Measurements from ENCODE around the gene GPATCH8.

Gene GPATCH8

GRCh38 chr17:44351961-44352827, 151.0 kb downstream of the GPATCH8 start:
- DNase-seq = no peak

GRCh38 chr17:44351464-44351863, 151.7 kb downstream of the GPATCH8 start:
- no peak for DNase-seq

GRCh38 chr17:44350733-44351226, 152.4 kb downstream of the GPATCH8 start:
- DNase-seq = peak; percentile 68

- DNase-seq = no peak
These were observed 153.6 kb downstream of the GPATCH8 start for GRCh38 chr17:44349553-44350070.

GRCh38 chr17:44348988-44349364, 154.2 kb downstream of the GPATCH8 start:
- DNase-seq = no peak

- DNase-seq = no peak
These were observed 154.8 kb downstream of the GPATCH8 start for GRCh38 chr17:44348234-44348987.

Measured in right forelimb (tissue), 1 donor.